Renal cortex interstitium (tissue), 3 donors: ENCODE measurements around the gene TACC3. TPM values are rescaled to one million over a fixed set of nuclear protein-coding genes. Genes with fewer than 3 reads are reported as not detected.

Source experiments
- polyA plus RNA-seq, 3 donors: library from polyadenylated mRNA; unstranded; fragments of 120-200 nt; gene quantifications; one replicate each; pipeline ENCODE4 v1.2.1, GENCODE V29; 2013; ENCODE audit not compliant: insufficient read length in 3 of 3

TACC3 gene
- polyA plus RNA-seq, 3 donors: 40.0 to 56.0 (median 50.8) TPM

Other genes starting within 250 kb of the TACC3 start
- gene FAM53A, start 37.2 kb upstream of the TACC3 start, polyA plus RNA-seq: 1 to 10 TPM; 2.0 to 3.0 (median 2.8) TPM
- 100 to 1,000 TPM in 1 of 3 donors, 10 to 100 TPM in 2; 73.1 to 105 (median 89.0) TPM for gene SLBP, start 9.2 kb upstream of the TACC3 start, polyA plus RNA-seq
- 10 to 100 TPM; 33.0 to 51.1 (median 48.1) TPM for gene TMEM129, start 198 bp upstream of the TACC3 start, polyA plus RNA-seq
- gene FGFR3, start 71.8 kb downstream of the TACC3 start, polyA plus RNA-seq: 100 to 1,000 TPM in 1 of 3 donors, 10 to 100 TPM in 2; 67.4 to 139 (median 98.6) TPM
- 10 to 100 TPM; 21.5 to 28.7 (median 25.7) TPM for gene LETM1, start 134.6 kb downstream of the TACC3 start, polyA plus RNA-seq
- gene NSD2, start 149.9 kb downstream of the TACC3 start, polyA plus RNA-seq: 10 to 100 TPM; 80.1 to 85.2 (median 81.7) TPM